Measurements from ENCODE around the gene C6orf89. TPM values are rescaled to one million over a fixed set of nuclear protein-coding genes. Genes with fewer than 3 reads are reported as not detected.
"Not testable (repeated sequence)": the region's sequence is repeated elsewhere in the genome, so short reads cannot be mapped to it uniquely, and the experiment has no call there.

C6orf89 gene
- polyA plus RNA-seq, 3 donors = 39.8 to 49.7 (median 46.4) TPM

GRCh38 chr6:36941561-36941960 lies 55.8 kb downstream of the C6orf89 start:
- DNase-seq = not testable (repeated sequence)

- not testable (repeated sequence) for DNase-seq
Observed at GRCh38 chr6:36942329-36942728, 56.6 kb downstream of the C6orf89 start.

GRCh38 chr6:36944650-36945049 lies 58.9 kb downstream of the C6orf89 start:
- no peak for DNase-seq

GRCh38 chr6:36945301-36945700 lies 59.5 kb downstream of the C6orf89 start:
- DNase-seq = no peak

- no peak for DNase-seq
Observed at GRCh38 chr6:36946526-36946925, 60.8 kb downstream of the C6orf89 start.

GRCh38 chr6:36947570-36948351 lies 62.0 kb downstream of the C6orf89 start:
- DNase-seq = no peak

- DNase-seq = not testable (repeated sequence)
Observed at GRCh38 chr6:36949076-36949475, 63.3 kb downstream of the C6orf89 start.

- DNase-seq = no peak
Observed at GRCh38 chr6:36949636-36950035, 63.9 kb downstream of the C6orf89 start.

GRCh38 chr6:36953931-36954261 lies 68.1 kb downstream of the C6orf89 start:
- no peak for DNase-seq

GRCh38 chr6:36954262-36954931 lies 68.6 kb downstream of the C6orf89 start, which contains the start of gene PI16:
Gene PI16, plus strand, starts transcription at chr6:36954738. Its CDS starts 23 bp downstream, at chr6:36954761.
- DNase-seq = no peak

- no peak for DNase-seq
Observed at GRCh38 chr6:36955136-36955535, 69.4 kb downstream of the C6orf89 start.

GRCh38 chr6:36955671-36956445 lies 70.1 kb downstream of the C6orf89 start:
- no peak for DNase-seq

GRCh38 chr6:36956446-36956820 lies 70.7 kb downstream of the C6orf89 start:
- no peak for DNase-seq

- no peak for DNase-seq
Observed at GRCh38 chr6:36957773-36958271, 72.1 kb downstream of the C6orf89 start.

GRCh38 chr6:36958775-36959554 lies 73.2 kb downstream of the C6orf89 start:
- no peak for DNase-seq

- no peak for DNase-seq
Observed at GRCh38 chr6:36959555-36960250, 74.0 kb downstream of the C6orf89 start.

- no peak for DNase-seq
Observed at GRCh38 chr6:36961441-36962435, 76.0 kb downstream of the C6orf89 start.

- DNase-seq = no peak
Observed at GRCh38 chr6:36962874-36963273, 77.1 kb downstream of the C6orf89 start.

GRCh38 chr6:36963451-36964290 lies 77.9 kb downstream of the C6orf89 start:
- DNase-seq = no peak

Data from renal pelvis (tissue), 4 donors.